ENCODE data around the gene INPP5D.

The INPP5D gene

DNA sequence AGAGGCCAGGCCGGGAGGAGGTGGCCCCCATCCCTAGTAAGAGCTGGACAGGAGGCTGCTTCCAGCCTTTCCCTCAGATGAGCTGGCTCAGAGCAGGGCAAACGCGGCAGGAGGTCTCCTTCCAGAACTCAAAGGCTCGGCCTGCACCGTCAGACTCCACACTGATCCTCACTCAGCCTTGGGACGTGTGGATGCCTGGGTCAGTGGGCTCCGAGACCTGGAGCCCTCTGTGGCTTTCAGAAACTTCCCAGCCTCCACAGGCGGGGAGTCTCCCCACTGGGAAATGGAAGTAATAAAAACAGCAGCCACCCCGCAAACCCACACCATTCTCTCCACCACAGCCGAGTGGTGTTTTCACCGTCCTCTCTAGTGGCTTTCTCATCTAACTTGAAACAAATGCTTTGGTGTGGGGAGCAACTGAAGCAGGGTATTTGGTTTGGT lies 54.3 kb downstream of the INPP5D start:
- no peak for DNase-seq (ENCODE audit: extremely low read depth, low read depth)
- TF ChIP-seq, protein P1, sequence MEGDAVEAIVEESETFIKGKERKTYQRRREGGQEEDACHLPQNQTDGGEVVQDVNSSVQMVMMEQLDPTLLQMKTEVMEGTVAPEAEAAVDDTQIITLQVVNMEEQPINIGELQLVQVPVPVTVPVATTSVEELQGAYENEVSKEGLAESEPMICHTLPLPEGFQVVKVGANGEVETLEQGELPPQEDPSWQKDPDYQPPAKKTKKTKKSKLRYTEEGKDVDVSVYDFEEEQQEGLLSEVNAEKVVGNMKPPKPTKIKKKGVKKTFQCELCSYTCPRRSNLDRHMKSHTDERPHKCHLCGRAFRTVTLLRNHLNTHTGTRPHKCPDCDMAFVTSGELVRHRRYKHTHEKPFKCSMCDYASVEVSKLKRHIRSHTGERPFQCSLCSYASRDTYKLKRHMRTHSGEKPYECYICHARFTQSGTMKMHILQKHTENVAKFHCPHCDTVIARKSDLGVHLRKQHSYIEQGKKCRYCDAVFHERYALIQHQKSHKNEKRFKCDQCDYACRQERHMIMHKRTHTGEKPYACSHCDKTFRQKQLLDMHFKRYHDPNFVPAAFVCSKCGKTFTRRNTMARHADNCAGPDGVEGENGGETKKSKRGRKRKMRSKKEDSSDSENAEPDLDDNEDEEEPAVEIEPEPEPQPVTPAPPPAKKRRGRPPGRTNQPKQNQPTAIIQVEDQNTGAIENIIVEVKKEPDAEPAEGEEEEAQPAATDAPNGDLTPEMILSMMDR (IDR thresholded peaks at IDR 0.05; ENCODE audit: low read depth, low read length): no peak

DNA sequence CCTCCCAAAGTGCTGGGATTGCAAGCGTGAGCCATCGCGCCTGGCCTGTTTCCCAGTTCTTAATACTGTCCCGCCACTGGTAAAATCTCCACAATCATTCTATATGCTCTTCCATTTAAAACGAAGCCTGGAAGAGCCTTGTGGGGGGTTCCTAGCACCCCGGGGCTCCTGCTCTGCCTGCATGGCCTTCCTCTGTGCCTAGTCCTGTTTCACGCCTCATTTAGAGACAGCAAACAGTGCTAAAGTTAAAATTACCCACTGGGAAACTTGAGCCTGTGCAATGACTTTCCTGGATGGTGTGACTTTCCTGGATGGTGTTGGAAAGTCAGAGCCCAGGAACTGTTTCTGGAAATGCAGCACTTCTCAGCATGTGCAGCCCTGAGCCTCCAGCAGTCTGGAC lies 55.0 kb downstream of the INPP5D start:
- TF ChIP-seq, protein P1 (IDR thresholded peaks at IDR 0.05; ENCODE audit: low read depth, low read length): no peak
- no peak for DNase-seq (ENCODE audit: extremely low read depth, low read depth)

GRCh38 chr2:233115741-233116140 lies 55.6 kb downstream of the INPP5D start:
- TF ChIP-seq, protein P1 (IDR thresholded peaks at IDR 0.05; ENCODE audit: low read depth, low read length): no peak
- no peak for DNase-seq (ENCODE audit: extremely low read depth, low read depth)

GRCh38 chr2:233116946-233117345 lies 56.8 kb downstream of the INPP5D start:
- TF ChIP-seq, protein P1 (IDR thresholded peaks at IDR 0.05; ENCODE audit: low read depth, low read length): no peak
- DNase-seq (ENCODE audit: extremely low read depth, low read depth): no peak

DNA sequence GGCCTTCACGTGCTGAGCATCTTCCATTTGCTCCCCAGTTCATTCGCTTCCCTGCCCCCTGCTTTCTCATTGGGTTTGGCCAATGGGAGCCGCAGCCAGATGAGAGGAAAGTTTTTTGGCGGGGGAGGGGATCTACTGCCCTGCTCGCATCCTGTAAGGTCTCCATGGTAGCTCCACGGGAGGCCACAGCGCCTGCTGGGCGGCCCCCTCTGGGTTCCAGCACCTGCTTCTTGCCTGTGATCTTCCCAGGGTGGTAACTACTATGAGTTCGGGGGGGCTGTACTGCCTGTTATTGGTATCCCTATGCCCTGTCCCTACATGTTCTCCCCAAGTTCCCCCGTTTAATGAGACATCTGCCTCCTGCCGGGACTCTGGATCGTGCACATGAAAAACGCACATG lies 57.2 kb downstream of the INPP5D start:
- TF ChIP-seq, protein P1 (IDR thresholded peaks at IDR 0.05; ENCODE audit: low read depth, low read length): no peak
- DNase-seq (ENCODE audit: extremely low read depth, low read depth): no peak

DNA sequence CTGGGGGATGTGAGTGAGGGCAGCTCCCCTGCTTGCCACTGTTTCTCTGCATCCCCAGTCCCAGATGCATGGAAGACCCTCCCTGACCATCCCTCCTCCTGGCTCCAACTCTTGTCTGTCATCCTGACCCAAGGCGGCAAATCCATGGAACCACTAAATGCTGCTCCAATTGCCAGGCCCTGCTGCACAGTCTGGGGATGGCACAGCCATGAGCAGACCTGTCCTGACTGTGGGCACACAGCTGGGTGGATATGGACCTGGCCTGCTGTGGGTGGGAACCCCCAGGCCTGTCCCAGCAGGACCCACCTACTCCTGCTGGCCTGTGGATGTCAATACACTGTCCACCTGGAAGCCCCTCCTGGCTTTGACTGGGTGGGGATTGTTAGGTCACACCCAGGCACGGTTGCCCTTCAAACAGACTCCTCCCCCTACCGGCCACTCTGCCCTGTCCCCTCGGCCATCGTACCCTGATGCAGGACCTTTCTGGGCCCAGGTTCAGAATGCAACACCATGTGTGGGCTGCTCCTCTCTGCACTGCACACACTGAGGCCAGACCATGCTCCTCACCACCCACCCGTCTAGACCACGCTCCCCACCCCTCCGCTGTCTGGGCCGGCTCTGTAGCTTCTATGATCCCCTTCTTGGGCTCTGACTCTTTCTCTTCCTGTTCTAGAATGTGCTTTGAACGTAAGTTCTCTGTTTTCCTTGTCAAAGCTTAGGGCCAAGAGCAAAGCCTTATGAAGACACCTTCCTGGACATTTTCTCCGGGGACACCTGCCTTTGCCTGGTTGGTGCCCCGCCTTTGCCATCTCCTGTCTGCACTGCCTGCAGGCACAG lies 57.9 kb downstream of the INPP5D start:
- TF ChIP-seq, protein P1 (IDR thresholded peaks at IDR 0.05; ENCODE audit: low read depth, low read length): no peak
- no peak for DNase-seq (ENCODE audit: extremely low read depth, low read depth)

GRCh38 chr2:233118648-233119000 lies 58.5 kb downstream of the INPP5D start:
- no peak for DNase-seq (ENCODE audit: extremely low read depth, low read depth)
- TF ChIP-seq, protein P1 (IDR thresholded peaks at IDR 0.05; ENCODE audit: low read depth, low read length): no peak
